VCaP (cell line): Measurements from ENCODE around the gene TMSB15A.
"Not testable (repeated sequence)": the region's sequence is repeated elsewhere in the genome, so short reads cannot be mapped to it uniquely, and the experiment has no call there.

Source experiments
- H3K27ac ChIP-seq: fragments of 450-650 bp; 2 replicates; pipeline ENCODE4 v1.5.1; 2017
- TF ChIP-seq, protein P1 (sequence below): fragments of 450-650 bp; conservative IDR thresholded peaks from 2 replicates; pipeline ENCODE4 v1.5.1; 2017; ENCODE audit warnings: mild to moderate bottlenecking, moderate library complexity

Gene TMSB15A

DNA sequence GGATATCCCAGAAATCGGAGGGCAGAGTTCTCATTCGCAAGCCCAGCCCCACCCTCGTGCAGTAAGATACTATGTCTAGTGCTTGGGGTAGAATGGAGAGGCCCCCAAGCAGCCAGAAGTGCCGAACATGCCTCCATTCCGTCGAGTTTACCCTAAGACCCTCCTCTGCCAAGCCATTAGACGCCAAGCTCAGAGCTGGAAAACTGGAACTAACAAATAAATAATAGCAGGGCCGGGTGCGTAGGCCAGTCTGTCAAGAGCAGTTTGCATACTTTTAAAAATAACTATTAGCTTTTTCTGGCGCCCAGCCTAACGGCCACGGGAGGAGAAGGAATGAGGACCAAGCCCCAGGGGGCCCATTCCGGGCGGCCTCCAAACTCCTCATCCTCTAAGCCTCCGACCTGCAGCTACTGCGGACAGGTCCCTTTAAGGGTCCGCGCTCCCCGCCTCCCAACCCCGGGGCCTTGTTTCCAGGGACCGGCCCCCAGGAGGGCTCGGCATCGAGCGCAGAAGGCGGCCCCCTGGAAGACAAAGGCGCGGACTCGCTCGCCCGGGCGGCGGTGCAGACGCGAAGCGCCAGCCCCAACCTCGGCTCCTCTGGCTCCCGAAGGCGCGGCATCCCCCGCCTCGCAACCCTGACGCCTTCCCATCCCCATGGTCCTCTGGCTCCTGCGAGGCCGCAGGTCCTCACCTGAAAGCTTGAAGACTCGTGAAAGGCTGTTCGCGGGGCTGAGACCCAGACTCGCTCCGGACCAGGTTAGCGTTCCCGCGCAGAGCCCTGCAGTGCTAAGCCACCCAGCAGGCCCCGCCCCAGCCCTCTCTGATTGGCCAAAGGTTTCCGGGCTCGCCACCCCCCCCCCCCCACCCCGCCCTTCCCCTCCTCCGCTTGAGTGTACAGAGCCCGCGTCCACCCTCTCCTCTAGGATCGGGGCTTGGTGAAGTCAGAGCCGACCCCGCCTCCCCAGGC, at the start of gene TMSB15A:
TMSB15A (minus strand) TSS at position 765 of the 967 bp plus-strand sequence.
- no peak within 1 kb of the TSS for H3K27ac ChIP-seq
- TF ChIP-seq, protein P1, sequence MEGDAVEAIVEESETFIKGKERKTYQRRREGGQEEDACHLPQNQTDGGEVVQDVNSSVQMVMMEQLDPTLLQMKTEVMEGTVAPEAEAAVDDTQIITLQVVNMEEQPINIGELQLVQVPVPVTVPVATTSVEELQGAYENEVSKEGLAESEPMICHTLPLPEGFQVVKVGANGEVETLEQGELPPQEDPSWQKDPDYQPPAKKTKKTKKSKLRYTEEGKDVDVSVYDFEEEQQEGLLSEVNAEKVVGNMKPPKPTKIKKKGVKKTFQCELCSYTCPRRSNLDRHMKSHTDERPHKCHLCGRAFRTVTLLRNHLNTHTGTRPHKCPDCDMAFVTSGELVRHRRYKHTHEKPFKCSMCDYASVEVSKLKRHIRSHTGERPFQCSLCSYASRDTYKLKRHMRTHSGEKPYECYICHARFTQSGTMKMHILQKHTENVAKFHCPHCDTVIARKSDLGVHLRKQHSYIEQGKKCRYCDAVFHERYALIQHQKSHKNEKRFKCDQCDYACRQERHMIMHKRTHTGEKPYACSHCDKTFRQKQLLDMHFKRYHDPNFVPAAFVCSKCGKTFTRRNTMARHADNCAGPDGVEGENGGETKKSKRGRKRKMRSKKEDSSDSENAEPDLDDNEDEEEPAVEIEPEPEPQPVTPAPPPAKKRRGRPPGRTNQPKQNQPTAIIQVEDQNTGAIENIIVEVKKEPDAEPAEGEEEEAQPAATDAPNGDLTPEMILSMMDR, result no peak

DNA sequence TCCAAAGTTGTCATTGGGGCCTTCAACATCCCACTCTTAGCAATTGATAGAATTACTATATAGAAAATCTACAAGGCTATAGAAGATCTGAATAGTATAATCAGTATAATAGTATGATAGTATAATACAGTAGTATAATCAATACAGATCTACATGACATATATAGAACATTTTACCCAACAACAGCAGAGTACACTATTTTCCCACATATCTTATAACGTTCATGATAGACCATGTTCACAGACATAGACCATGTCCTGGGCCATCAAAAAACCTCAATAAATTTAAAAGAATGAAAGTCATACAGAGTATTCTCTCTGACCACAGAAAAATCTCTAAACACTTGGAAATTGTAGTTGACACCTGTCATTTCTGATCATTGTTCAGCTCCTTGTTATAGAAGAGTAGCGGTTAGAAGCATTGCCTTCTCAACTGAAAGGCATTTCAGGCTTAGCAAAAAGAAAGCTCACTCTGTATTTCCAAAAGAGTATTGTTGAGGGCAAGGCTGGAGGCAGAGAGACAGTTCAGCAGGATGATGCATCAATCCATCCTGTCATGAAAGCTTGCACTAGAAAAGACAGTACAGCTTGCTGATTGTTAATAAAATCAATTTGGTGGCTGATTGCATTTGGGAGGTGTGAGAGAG, 44.0 kb upstream of the TMSB15A start:
- no peak overlapping the region for H3K27ac ChIP-seq
- TF ChIP-seq, protein P1, result no peak

DNA sequence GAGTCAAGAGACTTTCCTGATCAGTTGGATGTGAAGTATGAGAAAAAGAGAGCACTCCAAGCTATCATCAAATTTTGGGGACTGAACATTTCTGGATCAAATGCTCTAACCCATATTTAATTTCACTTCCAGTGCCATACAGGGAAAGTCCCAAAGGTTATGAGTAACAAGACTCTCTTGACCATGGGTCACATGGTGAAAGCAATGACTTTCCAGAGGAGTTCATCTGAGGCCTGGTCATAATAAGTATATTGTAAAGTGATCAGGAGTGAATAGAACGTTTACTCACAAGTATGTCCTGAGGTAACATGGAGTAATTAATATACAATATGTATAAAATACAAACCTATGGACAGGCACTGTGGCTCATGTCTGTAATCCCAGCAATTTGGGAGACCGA, 42.1 kb upstream of the TMSB15A start:
- TF ChIP-seq, protein P1, result no peak
- no peak overlapping the region for H3K27ac ChIP-seq

DNA sequence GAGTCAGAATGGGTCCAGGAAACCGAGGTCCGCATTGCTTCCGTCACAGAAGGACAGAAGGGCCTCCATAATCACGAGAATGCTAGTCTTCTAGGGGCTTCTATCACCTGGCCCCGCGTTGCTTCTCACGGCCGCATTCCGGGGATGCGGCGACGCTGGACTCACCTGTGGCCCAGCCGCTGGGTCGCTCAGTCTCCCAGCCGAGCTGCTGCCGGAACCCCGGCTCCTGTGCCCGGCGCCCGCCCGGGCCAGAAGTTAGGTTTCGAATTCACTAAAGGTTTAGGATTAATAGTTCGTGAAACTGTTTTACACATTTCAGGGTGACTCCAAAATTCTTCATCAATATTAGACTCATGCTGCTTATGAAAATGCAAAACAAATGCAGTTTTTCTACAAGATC, 31.7 kb upstream of the TMSB15A start:
- no peak overlapping the region for H3K27ac ChIP-seq
- TF ChIP-seq, protein P1, result no peak

DNA sequence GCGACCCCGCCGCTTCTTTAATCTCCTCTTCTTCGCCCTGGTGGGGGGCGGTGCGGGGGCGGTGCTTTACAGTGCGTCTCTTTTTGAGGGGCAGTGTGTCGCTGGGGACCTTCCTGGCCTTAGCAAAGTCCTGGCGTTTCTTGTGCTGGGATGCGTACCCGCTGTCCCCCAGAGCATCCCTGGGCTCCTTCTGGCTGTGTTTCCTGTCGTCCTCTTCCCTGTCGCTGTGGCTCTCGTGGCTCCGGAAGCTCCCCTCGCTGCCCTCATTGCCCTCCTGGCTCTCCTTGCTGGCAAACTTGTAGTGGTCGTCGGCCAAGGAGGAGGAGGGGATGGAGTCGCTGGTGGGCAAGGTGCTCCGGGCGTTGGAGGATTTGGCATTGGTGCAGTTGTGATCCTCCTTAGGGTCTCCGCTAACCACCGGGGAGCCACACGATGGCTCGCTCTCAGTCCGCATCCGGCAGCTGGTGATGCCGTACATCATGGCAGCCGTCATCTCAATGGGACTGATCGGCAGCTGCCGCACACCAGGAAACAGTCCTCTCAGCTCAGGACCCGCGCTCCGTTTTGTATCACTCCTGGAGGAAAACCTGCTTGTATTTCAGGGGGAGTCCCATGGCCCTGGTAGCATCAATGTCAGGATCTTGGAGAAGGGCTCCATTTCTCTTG, 30.4 kb upstream of the TMSB15A start:
- TF ChIP-seq, protein P1, result no peak
- no peak overlapping the region for H3K27ac ChIP-seq

DNA sequence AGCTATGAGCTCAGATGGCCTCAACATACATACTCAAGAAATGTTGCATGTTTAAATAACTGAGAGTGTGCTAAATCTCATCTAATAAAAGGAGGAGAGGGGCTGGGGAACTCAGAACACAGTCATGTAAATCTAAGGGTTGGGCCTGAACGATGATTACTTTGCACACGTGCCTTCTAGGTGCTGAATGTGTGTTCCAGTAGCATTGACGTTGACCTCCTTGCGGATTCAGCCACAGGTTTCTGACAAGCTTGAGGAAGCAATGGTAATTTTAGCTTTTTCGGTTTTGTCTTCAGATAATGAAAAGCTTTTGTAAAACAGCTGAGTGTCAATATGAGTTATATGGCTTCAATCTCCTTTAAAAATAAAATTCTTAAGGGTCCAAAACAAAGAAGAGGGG, 29.6 kb upstream of the TMSB15A start:
- H3K27ac ChIP-seq, result not testable (repeated sequence)

DNA sequence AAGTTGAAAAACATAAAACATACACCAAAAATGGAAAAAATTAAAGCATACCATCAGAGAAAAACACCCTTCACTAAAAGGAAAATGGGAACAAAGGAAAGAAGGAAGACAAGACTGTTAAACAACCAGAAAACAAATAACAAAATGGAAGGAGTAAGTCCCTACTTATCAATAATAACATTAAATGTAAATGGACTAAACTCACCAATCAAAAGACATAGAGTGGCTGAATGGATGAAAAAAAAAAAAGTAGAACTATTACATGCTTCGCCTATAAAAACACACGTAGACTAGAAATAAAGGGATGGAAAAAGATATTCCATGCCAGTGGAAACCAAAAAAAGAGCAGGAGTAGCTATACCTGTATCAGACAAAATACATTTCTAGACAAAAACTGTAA, 19.4 kb upstream of the TMSB15A start:
- no peak overlapping the region for H3K27ac ChIP-seq
- TF ChIP-seq, protein P1, result no peak
